Prostate gland (tissue), 2 donors: ENCODE data around the gene GNAI2. TPM values are rescaled to one million over a fixed set of nuclear protein-coding genes. Genes with fewer than 3 reads are reported as not detected.

ENCODE experiments used
- DNase-seq: peaks from one replicate; pipeline ENCODE4 v3.0.0-alpha.2; 2019; ENCODE audit warnings: low spot score
- H3K27ac ChIP-seq, 2 donors: fragments of 200-600 bp; sonication (generic); 2 replicates each; pipeline ENCODE4 v1.5.1; 2017 to 2019
- H3K27me3 ChIP-seq: fragments of 200-600 bp; sonication (generic); replicated peaks from 2 replicates; pipeline ENCODE4 v1.5.1; 2019; ENCODE audit not compliant: insufficient read depth
- H3K36me3 ChIP-seq, 2 donors: fragments of 200-600 bp; sonication (generic); 1 replicate in 1 of 2; 2 replicates in 1 of 2; pipeline versions ENCODE4 v1.5.1 to v1.8.1; 2017 to 2019
- H3K4me1 ChIP-seq: fragments of 200-600 bp; sonication (generic); replicated peaks from 2 replicates; pipeline ENCODE4 v1.5.1; 2019
- H3K4me3 ChIP-seq, 2 donors: fragments of 200-600 bp; sonication (generic); 2 replicates each; pipeline ENCODE4 v1.5.1; 2017 to 2019
- H3K9me3 ChIP-seq: fragments of 200-600 bp; sonication (generic); 2 replicates; pipeline ENCODE4 v1.5.1; 2017
- CTCF ChIP-seq, 4 experiments: fragments of 200-600 bp in 2 of 4; fragments of 450-650 bp in 2 of 4; sonication (generic) in 2 of 4; IDR thresholded peaks; 1 replicate in 3 of 4; 2 replicates in 1 of 4; pipeline ENCODE4 v1.5.1; 2016 to 2019; ENCODE audit warnings: antibody characterized with exemption in 4 of 4, mild to moderate bottlenecking in 2 of 4, moderate library complexity in 2 of 4
- POLR2A ChIP-seq: fragments of 450-650 bp; IDR thresholded peaks from one replicate; pipeline ENCODE4 v1.6.1; 2016; ENCODE audit warnings: antibody characterized with exemption, mild to moderate bottlenecking
- POLR2AphosphoS5 ChIP-seq: sonication (generic); formaldehyde crosslinking; IDR thresholded peaks from one replicate; pipeline ENCODE4 v1.6.1; 2017; ENCODE audit warnings: antibody characterized with exemption
- WGBS: methylation state at CpG from one replicate; pipeline ENCODE4 v1.1.5; 2018; 5-methylcytosine and 5-hydroxymethylcytosine counted together
- intact Hi-C: fragments of 100-400 bp; cut with DNase I; formaldehyde crosslinking; loops from one replicate; pipeline ENCODE4 v1.14.2; 2022
- total RNA-seq, 2 donors: library from RNA; depleted of rRNA; stranded (reverse); fragments of >200 nt; gene quantifications; one replicate each; pipeline ENCODE4 v1.1.0, GENCODE V29; 2016

GNAI2 gene
- total RNA-seq, 2 donors from 2014 or later, result 118 to 301 TPM

GRCh38 chr3:50230794-50231125 is 5.2 kb upstream of the GNAI2 start:
- 81% methylated on average over 4 of the region's 4 CpGs for whole genome bisulfite sequencing
- no peak overlapping the region for H3K27ac ChIP-seq
- intact Hi-C loops, result no loop called here
- DNase-seq, result no peak
- no peak overlapping the region for H3K4me3 ChIP-seq
- TF ChIP-seq POLR2A (no peak), CTCF (IDR thresholded peaks at IDR 0.05) (no peak), POLR2AphosphoS5 (no peak)
- no peaks in the 10 kb centered on the region for H3K9me3 ChIP-seq
- no peaks in the 10 kb centered on the region for H3K4me1 ChIP-seq
- no peaks in the 10 kb centered on the region for H3K36me3 ChIP-seq
- no peaks in the 10 kb centered on the region for H3K27me3 ChIP-seq

GRCh38 chr3:50231581-50231980 is 4.4 kb upstream of the GNAI2 start:
- TF ChIP-seq POLR2AphosphoS5 (no peak), CTCF (IDR thresholded peaks at IDR 0.05) (no peak), POLR2A (no peak)
- DNase-seq, result no peak
- Histone ChIP-seq H3K27me3 (no peaks in the 10 kb centered on the region), H3K36me3 (no peaks in the 10 kb centered on the region), H3K9me3 (no peaks in the 10 kb centered on the region), H3K4me1 (no peaks in the 10 kb centered on the region), H3K27ac (no peak overlapping the region), H3K4me3 (no peak overlapping the region)
- intact Hi-C loops, result no loop called here
- WGBS, result 71% methylated on average over 5 of the region's 5 CpGs

GRCh38 chr3:50232303-50232702 is 3.7 kb upstream of the GNAI2 start:
- no peak overlapping the region for H3K27ac ChIP-seq
- DNase-seq, result no peak
- H3K27me3 ChIP-seq, result no peaks in the 10 kb centered on the region
- no peaks in the 10 kb centered on the region for H3K4me1 ChIP-seq
- TF ChIP-seq POLR2AphosphoS5, result no peak
- no peak for TF ChIP-seq CTCF (IDR thresholded peaks at IDR 0.05)
- no peak for TF ChIP-seq POLR2A
- H3K4me3 ChIP-seq, result no peak overlapping the region
- no peaks in the 10 kb centered on the region for H3K36me3 ChIP-seq
- intact Hi-C loops, result no loop called here
- 77% methylated on average over 3 of the region's 3 CpGs for WGBS
- H3K9me3 ChIP-seq, result no peaks in the 10 kb centered on the region

GRCh38 chr3:50233176-50233575 is 2.8 kb upstream of the GNAI2 start:
- DNase-seq, result no peak
- Histone ChIP-seq H3K36me3 (no peaks in the 10 kb centered on the region), H3K27me3 (no peaks in the 10 kb centered on the region), H3K27ac (no peak overlapping the region), H3K4me3 (no peak overlapping the region), H3K9me3 (no peaks in the 10 kb centered on the region), H3K4me1 (peaks cover 6% of the 10 kb centered on the region)
- TF ChIP-seq POLR2AphosphoS5 (no peak), POLR2A (no peak), CTCF (IDR thresholded peaks at IDR 0.05) (no peak)
- intact Hi-C loops, result no loop called here
- 90% methylated on average over 4 of the region's 4 CpGs for WGBS

- WGBS, result 0% methylated on average over 13 of the region's 13 CpGs
- DNase-seq, result no peak
- H3K4me1 ChIP-seq, result peaks cover 25% of the 10 kb centered on the region
- H3K4me3 ChIP-seq, result peak overlapping the region; percentile 69 to 97
- H3K27ac ChIP-seq, result peak overlapping the region; percentile 84 to 89
- intact Hi-C loops, result loop anchor here (5.0 kb wide), 1 partner anchor 86 kb away; the partner anchor contains the start of gene HYAL2
- no peaks in the 10 kb centered on the region for H3K9me3 ChIP-seq
- no peak for TF ChIP-seq POLR2AphosphoS5
- TF ChIP-seq POLR2A, result no peak
- no peak for TF ChIP-seq CTCF (IDR thresholded peaks at IDR 0.05)
- H3K27me3 ChIP-seq, result no peaks in the 10 kb centered on the region
- H3K36me3 ChIP-seq, result no peaks in the 10 kb centered on the region
Observed at GRCh38 chr3:50236484-50237132, 604 bp downstream of the GNAI2 start.
